Stomach smooth muscle (tissue), 2 donors: Measurements from ENCODE around the gene TOB2.
A peak's percentile ranks its signal among the peaks of the same experiment; 100 is the strongest.

ENCODE experiments used
- H3K27ac ChIP-seq: one replicate; pipeline ENCODE4 v1.7.0; 2013; ENCODE audit warnings: mild to moderate bottlenecking, low read length, inconsistent platforms
- H3K27me3 ChIP-seq, 2 donors: one replicate each; pipeline ENCODE4 v1.7.0; 2013; ENCODE audit warnings: low read length in 2 of 2; ENCODE audit not compliant: insufficient read depth in 2 of 2, control insufficient read depth in 1 of 2
- H3K36me3 ChIP-seq, 2 donors: one replicate each; pipeline ENCODE4 v1.7.0; 2013; ENCODE audit warnings: low read length in 2 of 2; ENCODE audit not compliant: control insufficient read depth in 2 of 2, insufficient read depth in 2 of 2
- H3K4me1 ChIP-seq: one replicate; pipeline ENCODE4 v1.7.0; 2013; ENCODE audit warnings: low read length; ENCODE audit not compliant: control insufficient read depth, insufficient read depth
- H3K4me3 ChIP-seq, 2 donors: one replicate each; pipeline ENCODE4 v1.7.0; 2013; ENCODE audit warnings: low read length in 2 of 2
- H3K9ac ChIP-seq, 2 donors: one replicate each; pipeline ENCODE4 v1.7.0; 2013; ENCODE audit warnings: low read length in 2 of 2, mild to moderate bottlenecking in 1 of 2
- H3K9me3 ChIP-seq, 2 donors: one replicate each; pipeline ENCODE4 v1.7.0; 2013; ENCODE audit warnings: low read length in 2 of 2; ENCODE audit not compliant: control insufficient read depth in 2 of 2
- donor health status: healthy.
- donor health status: Pancreatic carcinoma.

Gene TOB2

GRCh38 chr22:41480397-41480735, 33.8 kb upstream of the TOB2 start:
- H3K9ac ChIP-seq, result peak overlapping the region; percentile 61 to 64
- peak overlapping the region; percentile 87 for H3K27ac ChIP-seq
- H3K4me3 ChIP-seq, result peak overlapping the region; percentile 47 to 49
- no peaks in the 10 kb centered on the region for H3K9me3 ChIP-seq
- peaks cover 48% of the 10 kb centered on the region for H3K4me1 ChIP-seq
- H3K27me3 ChIP-seq, result no peaks in the 10 kb centered on the region
- peaks cover 0 to 3% of the 10 kb centered on the region in 2 donors for H3K36me3 ChIP-seq

- no peaks in the 10 kb centered on the region for H3K9me3 ChIP-seq
- peak overlapping the region; percentile 47 to 49 for H3K4me3 ChIP-seq
- H3K4me1 ChIP-seq, result peaks cover 48% of the 10 kb centered on the region
- H3K36me3 ChIP-seq, result peaks cover 0 to 3% of the 10 kb centered on the region in 2 donors
- no peaks in the 10 kb centered on the region for H3K27me3 ChIP-seq
- peak overlapping the region; percentile 87 for H3K27ac ChIP-seq
- H3K9ac ChIP-seq, result peak overlapping the region; percentile 61 to 64
Observed at GRCh38 chr22:41479671-41480396, 33.2 kb upstream of the TOB2 start.

GRCh38 chr22:41478891-41479521, 32.4 kb upstream of the TOB2 start:
- Histone ChIP-seq H3K4me1 (peaks cover 48% of the 10 kb centered on the region), H3K9ac (peak overlapping the region in 1 of 2 donors; percentile 60), H3K9me3 (no peaks in the 10 kb centered on the region), H3K4me3 (peak overlapping the region in 1 of 2 donors; percentile 47), H3K27ac (peak overlapping the region; percentile 87), H3K36me3 (peaks cover 0 to 3% of the 10 kb centered on the region in 2 donors), H3K27me3 (no peaks in the 10 kb centered on the region)

GRCh38 chr22:41478473-41478872, 31.9 kb upstream of the TOB2 start:
- Histone ChIP-seq H3K36me3 (peaks cover 0 to 3% of the 10 kb centered on the region in 2 donors), H3K4me3 (no peak overlapping the region), H3K9me3 (no peaks in the 10 kb centered on the region), H3K9ac (no peak overlapping the region), H3K27me3 (no peaks in the 10 kb centered on the region), H3K27ac (peak overlapping the region; percentile 87), H3K4me1 (peaks cover 43% of the 10 kb centered on the region)

- no peak overlapping the region for H3K27ac ChIP-seq
- H3K4me3 ChIP-seq, result no peak overlapping the region
- H3K4me1 ChIP-seq, result peaks cover 16% of the 10 kb centered on the region
- H3K9me3 ChIP-seq, result no peaks in the 10 kb centered on the region
- peaks cover 6 to 7% of the 10 kb centered on the region in 2 donors for H3K36me3 ChIP-seq
- no peaks in the 10 kb centered on the region for H3K27me3 ChIP-seq
- no peak overlapping the region for H3K9ac ChIP-seq
Observed at GRCh38 chr22:41474872-41475451, 28.4 kb upstream of the TOB2 start.

- Histone ChIP-seq H3K27ac (no peak overlapping the region), H3K36me3 (peaks cover 10 to 17% of the 10 kb centered on the region in 2 donors), H3K4me3 (no peak overlapping the region), H3K9ac (no peak overlapping the region), H3K27me3 (no peaks in the 10 kb centered on the region), H3K4me1 (peaks cover 16% of the 10 kb centered on the region), H3K9me3 (no peaks in the 10 kb centered on the region)
Observed at GRCh38 chr22:41471568-41471967, 25.0 kb upstream of the TOB2 start.

- Histone ChIP-seq H3K9ac (no peak overlapping the region), H3K4me1 (peaks cover 16% of the 10 kb centered on the region), H3K36me3 (peaks cover 16 to 24% of the 10 kb centered on the region in 2 donors)
Observed at GRCh38 chr22:41470886-41471285, 24.3 kb upstream of the TOB2 start.

GRCh38 chr22:41469218-41469851, 22.7 kb upstream of the TOB2 start:
- Histone ChIP-seq H3K4me3 (peak overlapping the region; percentile 93 to 98), H3K9ac (peak overlapping the region; percentile 95 to 97), H3K36me3 (peaks cover 26 to 36% of the 10 kb centered on the region in 2 donors), H3K4me1 (peaks cover 13% of the 10 kb centered on the region), H3K27ac (peak overlapping the region; percentile 98), H3K9me3 (no peaks in the 10 kb centered on the region), H3K27me3 (no peaks in the 10 kb centered on the region)

More at GRCh38 chr22:41470886-41471285, 24.3 kb upstream of the TOB2 start:
- H3K27ac ChIP-seq, result no peak overlapping the region
- H3K9me3 ChIP-seq, result no peaks in the 10 kb centered on the region
- H3K27me3 ChIP-seq, result no peaks in the 10 kb centered on the region
- no peak overlapping the region for H3K4me3 ChIP-seq

- Histone ChIP-seq H3K9ac (peak within 1 kb of the TSS; percentile 95 to 97), H3K27me3 (no peaks in the 10 kb centered on the region), H3K4me3 (peak within 1 kb of the TSS; percentile 93 to 98), H3K27ac (peak within 1 kb of the TSS; percentile 98), H3K36me3 (peaks cover 30 to 44% of the 10 kb centered on the region in 2 donors), H3K4me1 (peaks cover 13% of the 10 kb centered on the region), H3K9me3 (no peaks in the 10 kb centered on the region)
Observed at GRCh38 chr22:41468381-41469217, 22.0 kb upstream of the TOB2 start, which contains the start of the genes ACO2 and PHF5A. Gene ACO2 (plus strand): TSS chr22:41469117. CDS start chr22:41469147, 30 bp downstream. Gene PHF5A (minus strand): TSS chr22:41468692. CDS start chr22:41468653, 39 bp downstream.

- H3K36me3 ChIP-seq, result peaks cover 45 to 48% of the 10 kb centered on the region in 2 donors
- H3K4me1 ChIP-seq, result no peaks in the 10 kb centered on the region
- no peaks in the 10 kb centered on the region for H3K9me3 ChIP-seq
- no peak overlapping the region for H3K4me3 ChIP-seq
- no peak overlapping the region for H3K9ac ChIP-seq
- no peak overlapping the region for H3K27ac ChIP-seq
- H3K27me3 ChIP-seq, result no peaks in the 10 kb centered on the region
Observed at GRCh38 chr22:41461901-41462300, 15.3 kb upstream of the TOB2 start.
